Erythroblast (primary cell): ENCODE data around the gene PLXNC1.

Source experiments
- DNase-seq, 2 experiments: peaks; one replicate each; lab custom pipeline; 2025; lab: John Stamatoyannopoulos, UW
- GATA1 ChIP-seq: IDR thresholded peaks from 2 replicates; pipeline ENCODE4 v1.6.1; 2011; ENCODE audit warnings: low read depth, mild to moderate bottlenecking, control low read depth, low read length, moderate library complexity
- POLR2A ChIP-seq: IDR thresholded peaks from 2 replicates; pipeline ENCODE4 v1.6.1; 2011; ENCODE audit warnings: mild to moderate bottlenecking, low read length

PLXNC1 gene

DNA sequence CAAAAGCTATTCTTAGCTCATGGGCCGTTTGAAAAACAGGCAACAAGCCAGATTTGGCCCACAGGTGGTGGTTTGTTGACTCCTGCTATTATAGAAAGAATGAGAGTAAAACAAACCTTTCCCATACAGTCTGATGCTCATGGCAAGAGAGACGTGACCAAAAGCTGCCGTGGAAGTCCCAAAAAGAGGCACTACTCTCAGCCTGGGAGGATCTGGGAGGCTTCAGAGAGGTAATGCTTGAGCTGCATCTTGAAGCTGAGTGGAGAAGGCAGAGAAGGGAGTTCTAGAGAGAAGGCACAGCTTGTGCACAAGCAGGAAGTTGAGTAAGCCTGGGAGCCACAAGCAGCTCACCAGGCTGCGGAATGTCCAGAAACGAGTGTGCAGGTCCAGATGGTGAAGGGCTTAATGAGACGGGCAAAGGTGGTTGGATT, 9.6 kb downstream of the PLXNC1 start:
- no peak for TF ChIP-seq POLR2A
- TF ChIP-seq GATA1 = no peak
- no peak for DNase-seq

DNA sequence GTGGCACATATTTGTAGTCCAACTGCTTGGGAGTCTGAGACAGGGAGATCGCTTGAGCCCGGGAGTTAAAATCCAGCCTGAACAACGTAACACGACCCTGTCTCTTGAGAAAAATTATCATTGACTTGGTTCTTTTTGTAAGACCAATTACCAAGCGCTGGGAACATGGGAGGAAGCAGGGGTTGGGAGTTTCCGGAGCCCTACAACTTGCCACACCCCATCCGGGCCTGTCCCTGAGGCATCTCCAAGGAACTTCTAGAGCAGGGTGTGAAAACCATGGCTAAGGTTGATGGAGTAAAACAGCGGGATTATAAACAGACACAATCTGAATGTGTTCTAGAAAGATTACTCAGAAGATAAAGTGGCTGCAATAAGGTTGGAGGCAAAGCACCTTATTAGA, 10.3 kb downstream of the PLXNC1 start:
- TF ChIP-seq POLR2A (no peak), GATA1 (no peak)
- DNase-seq = no peak

DNA sequence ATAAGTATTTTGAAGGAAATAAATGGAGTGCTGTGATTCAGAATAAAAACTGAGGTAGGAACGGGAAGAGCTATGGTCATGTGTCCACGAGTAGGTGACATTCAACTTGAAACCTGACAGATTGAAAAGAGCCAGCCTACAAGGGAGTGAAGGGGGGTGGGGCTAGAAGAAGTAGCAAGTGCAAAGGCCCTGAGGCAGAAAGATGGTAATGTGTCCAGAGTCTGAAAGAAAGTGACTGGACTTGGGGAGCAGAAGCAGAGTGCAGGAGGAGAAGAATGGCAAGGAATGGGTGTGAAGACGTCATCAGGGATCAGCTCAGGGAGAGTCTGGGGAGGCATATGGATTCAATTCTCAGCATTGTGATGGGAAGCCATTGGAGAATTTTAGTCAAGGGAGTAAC, 13.7 kb downstream of the PLXNC1 start:
- no peak for DNase-seq
- TF ChIP-seq GATA1 (no peak), POLR2A (no peak)

DNA sequence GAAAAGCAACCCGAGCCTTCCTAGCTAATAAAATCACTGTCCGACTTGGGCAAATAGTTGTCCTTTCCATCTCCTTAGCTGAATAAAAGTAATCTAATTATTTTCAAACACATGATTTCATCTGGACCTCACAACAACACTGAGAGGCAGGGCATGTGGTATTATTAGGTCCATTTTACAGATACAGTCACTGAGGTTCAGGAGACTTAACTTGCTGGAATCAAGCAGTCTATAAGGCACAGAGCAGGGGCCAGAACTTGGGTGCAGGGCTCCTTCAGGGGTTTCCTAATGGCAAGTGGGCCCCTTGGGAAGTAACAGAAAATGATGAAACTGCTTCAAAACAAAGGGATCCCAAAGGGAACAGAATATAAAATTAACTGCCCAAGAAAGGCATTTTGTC, 15.5 kb downstream of the PLXNC1 start:
- no peak for TF ChIP-seq POLR2A
- no peak for TF ChIP-seq GATA1
- DNase-seq = no peak

DNA sequence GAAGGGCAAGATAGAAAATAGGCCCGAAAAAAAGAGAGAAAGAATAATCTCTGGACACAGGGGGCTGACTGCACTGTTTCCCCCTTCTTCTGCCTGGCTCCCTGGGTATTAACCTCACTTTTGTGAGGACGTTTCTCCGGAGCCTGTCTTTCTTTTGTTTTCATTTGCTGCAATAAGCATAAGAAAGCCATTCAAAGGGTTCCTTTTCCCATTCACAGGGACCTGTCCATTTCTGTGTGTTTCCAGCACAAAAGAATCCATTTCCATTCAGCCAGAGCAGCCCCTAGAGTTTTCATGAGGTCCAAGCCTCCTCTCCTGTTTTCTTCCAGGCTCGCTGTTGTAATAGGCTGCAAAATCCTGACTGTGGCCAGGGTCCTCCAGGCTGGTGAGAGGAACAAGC, 16.8 kb downstream of the PLXNC1 start:
- DNase-seq = no peak
- TF ChIP-seq GATA1 (no peak), POLR2A (no peak)

DNA sequence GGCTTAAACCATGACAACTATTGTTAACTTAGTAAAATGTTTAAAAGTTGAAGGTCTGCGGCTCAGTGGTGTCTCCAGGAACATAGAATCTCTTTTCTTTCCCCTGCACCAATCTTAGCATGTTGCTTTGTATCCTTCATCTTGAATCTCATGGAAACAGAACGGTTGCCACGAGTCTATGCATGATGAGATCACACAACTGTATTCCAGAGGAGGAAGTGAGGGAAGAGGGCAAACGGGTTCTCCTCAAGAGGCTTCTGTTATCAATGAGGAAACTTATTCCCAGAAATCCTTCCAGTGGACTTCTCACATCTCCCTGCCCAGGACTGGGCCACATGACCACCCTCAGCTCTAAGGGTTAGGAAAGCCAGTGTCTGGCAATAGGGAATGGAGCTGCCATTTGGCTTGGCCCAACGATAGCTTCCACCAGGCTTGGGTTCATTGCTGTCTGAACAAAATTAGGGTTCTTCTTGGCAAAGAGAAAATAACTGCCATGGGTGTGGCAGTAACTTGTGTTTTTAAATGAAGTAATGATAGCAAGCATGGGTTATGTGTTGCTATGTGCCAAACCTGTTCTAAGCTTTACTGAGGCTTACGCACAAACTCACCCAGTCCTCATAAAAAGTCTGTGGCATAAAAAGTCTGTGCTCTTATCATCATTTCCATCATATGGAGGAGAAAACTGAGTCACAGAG, 17.4 kb downstream of the PLXNC1 start:
- peak in 1 of 2 experiments; percentile 24 for DNase-seq
- TF ChIP-seq POLR2A = no peak

DNA sequence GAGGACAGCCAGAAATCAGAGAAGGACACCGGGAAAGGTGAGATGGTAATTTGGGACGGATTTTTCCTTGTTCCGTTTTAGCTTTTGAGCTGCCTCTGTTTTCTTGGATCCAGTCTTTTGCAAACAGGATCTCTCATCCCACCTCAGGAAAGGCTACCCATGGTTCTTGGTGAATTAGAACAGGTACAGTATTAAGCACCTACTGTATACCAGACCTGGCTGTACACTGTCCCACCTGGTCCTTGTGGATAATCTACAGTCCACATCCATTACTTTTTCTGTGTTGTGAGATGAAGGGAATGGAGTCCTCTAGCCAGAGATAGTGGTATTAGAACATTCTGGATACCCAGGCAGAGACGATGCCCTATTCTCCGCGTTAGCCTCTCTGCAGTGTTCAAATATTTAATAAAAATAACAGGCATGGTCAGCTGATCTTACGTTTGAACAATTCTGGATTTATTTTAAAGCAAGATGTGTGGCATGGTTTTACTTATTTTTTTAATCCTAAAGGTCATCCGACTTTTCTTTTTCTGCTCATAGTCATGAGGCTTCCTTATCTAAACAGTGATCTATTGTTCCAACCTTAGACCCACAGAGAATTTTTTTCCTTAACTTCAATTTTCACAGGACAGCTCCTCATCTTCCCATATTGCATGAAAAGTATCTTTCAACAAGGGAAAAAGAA, 18.8 kb downstream of the PLXNC1 start:
- no peak for DNase-seq
- no peak for TF ChIP-seq POLR2A
- TF ChIP-seq GATA1 = no peak

DNA sequence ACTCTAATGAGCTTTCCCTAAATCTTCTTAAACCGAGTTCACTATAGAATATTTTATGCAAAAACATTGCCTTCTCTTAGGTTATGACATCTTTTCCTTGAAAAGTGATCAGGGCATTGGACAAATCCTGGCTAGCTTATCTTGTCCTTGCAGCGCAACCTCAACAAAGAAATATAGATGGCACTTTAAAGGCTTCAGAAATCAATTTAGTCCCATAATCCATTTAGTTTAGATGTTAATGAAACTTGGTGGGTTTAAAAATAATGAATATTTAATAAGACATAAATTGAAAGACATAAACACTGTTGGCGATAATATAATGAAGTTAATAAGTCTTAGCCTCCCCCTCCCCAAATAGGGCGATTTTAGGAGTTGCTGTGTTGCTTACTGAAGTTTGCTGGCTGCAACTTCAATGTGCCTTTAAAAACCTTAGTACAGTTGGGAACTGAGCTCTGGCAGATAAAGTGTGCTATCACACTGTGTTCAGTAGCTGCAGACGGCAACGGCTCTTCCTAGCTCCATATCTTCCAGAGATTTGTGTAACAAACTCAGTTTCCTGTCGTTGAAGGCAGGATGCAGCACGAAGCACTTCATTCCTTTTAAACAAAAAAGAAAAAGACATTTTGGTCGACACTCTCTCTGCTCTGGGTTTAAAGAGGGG, 19.5 kb downstream of the PLXNC1 start:
- peak; percentile 45 to 67 for DNase-seq
- TF ChIP-seq POLR2A = no peak
- TF ChIP-seq GATA1 = no peak

DNA sequence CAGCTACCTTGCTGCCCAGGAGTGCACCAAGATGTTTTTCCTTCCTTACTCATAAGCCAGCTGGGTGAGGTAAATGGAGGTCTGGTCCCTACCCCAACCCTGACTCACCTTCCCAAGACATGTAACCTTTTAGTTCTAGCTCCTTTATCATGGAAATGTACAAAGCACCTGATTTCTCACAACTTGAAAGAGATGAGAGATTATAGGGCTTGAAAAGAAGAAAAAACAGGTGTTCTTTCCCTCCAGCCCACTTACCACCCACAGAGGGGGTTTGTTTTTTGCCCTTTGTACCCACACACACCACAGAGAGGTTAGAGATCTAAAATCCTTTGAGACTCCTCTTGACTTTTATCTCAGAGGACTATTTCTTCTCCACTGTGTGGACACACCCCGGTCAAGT, 21.1 kb downstream of the PLXNC1 start:
- TF ChIP-seq GATA1 = no peak
- TF ChIP-seq POLR2A = no peak
- no peak for DNase-seq

DNA sequence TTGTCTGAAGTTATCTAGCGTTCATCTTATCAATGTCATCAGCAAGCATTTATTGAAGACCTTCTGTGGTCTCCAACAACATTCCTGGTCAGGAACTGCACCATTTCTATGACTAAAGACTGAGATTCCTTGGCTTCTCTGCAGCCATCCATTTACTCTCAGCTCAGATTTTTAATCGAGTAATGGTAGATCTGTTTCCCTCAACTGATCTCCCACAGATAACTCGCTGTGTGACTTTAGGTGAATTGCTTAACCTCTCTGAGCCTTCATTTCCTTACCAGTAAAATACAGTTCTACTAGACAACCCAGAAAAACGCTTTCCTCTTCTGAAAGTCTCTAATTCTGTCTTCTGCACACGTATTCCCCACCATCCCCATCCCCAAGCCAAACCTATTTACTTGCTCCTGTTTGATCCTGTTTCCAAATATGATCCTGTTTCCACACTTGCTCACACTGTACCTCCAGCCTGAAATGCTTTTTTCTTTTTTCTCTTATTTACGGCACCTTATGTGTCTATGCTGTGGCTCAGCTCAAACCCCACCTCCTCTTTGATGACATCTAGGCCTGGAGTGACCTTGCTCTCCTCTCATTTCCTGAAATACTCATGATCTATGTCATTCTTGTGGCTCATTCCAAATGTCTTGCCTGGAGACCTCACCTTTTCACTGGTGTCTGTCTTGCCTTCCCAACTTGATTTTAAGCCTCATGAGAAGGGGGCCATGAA, 21.8 kb downstream of the PLXNC1 start:
- TF ChIP-seq GATA1 (no peak), POLR2A (no peak)
- no peak for DNase-seq

DNA sequence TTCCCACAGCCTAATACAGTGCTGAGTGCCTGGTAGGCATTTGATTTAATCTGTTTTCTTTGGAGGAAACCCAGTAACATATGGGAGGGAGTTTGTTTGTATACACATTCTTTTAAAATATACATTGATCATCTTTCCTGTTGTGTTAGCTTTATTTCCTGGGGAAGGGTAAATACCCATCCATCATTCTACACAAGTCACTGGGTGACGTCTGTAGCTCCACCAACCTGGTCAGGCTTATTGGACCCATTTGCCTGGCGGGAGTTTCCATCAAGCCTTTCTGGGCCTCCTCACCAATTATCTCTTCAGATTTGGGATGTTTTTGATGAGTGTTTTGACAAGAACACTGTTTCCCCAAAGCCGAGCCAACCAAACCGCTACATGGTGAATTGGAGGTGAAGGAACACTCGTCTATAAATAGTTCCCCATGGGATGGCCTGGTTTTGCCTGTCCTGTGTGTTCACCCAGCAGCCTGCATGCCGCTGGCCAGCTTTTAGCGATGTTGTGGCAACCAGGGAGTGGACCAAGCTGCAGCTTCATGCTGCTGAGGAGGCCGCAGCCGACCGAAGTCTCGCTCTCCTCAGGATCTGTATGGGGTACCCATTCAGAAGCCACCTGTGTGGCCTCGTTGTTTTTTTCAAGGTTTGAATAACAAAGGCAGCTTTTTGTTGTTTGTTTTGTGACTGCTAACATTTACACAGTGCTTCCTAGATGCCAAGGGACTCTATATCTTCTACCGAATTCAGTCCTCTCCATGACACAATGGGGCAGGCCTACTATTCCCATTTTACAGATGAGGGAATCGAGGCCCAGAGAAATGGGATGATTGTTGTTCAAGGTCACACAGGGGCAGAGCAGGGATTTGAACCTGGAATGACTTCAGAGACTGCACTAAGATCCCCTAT, 22.6 kb downstream of the PLXNC1 start:
- no peak for TF ChIP-seq POLR2A
- TF ChIP-seq GATA1 = no peak

DNA sequence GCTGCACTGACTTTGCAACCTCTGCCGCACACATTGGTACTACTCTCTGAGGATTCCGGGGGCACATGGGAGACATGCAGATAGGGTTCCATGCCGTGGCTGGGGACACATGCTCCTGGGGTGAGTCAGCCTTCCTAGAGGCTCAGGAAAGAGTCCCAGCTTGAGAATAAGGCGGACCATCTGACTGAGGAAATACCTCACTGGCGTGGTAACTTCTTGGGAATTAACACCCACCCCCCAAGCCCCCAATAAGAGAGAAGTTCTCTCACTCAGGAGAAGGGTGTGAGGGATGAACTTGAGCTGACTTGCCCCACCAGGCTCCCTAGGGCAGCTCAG, 23.2 kb downstream of the PLXNC1 start:
- DNase-seq = no peak

More for the DNA sequence above, 22.6 kb downstream of the PLXNC1 start:
- no peak for DNase-seq

DNA sequence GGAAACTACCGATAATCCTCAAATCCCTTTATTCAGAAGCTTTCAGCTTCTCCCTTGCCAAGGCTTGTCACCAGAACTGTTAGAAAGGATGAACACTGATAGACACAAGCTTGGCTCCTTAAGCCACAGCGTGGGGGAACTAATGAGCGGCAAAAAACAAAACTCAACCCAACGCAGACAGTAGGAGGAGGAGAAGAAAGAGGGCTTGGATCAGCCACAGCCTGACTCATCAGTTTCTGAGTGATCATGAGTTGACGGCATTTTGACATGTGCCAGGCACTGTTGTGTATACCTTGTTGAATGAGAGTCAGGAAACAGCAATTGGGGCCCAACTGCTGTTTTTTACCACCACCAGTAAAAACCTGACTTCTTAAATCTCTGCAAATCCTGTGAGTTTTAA, 23.7 kb downstream of the PLXNC1 start:
- DNase-seq = peak; percentile 74 to 79
- TF ChIP-seq POLR2A (peak; percentile 22), GATA1 (no peak)

More for the DNA sequence above, 23.2 kb downstream of the PLXNC1 start:
- TF ChIP-seq POLR2A (no peak), GATA1 (no peak)
